GM19468 (cell line): ENCODE data around the gene RFC3.
"Not testable (repeated sequence)": the region's sequence is repeated elsewhere in the genome, so short reads cannot be mapped to it uniquely, and the experiment has no call there.

Experiments used
- ATAC-seq: cut with Tn5 transposase; IDR thresholded peaks from one replicate; pipeline ENCODE4 v1.9.1; 2021; ENCODE audit warnings: mild to moderate bottlenecking, moderate library complexity, moderate number of reproducible peaks; ENCODE audit not compliant: unreplicated experiment; ENCODE audit errors: extremely low read depth

RFC3 gene

GRCh38 chr13:33806470-33807248 lies 11.3 kb upstream of the RFC3 start:
- no peak for ATAC-seq

GRCh38 chr13:33812829-33813228 lies 5.1 kb upstream of the RFC3 start:
- not testable (repeated sequence) for ATAC-seq

GRCh38 chr13:33815011-33815550 lies 2.9 kb upstream of the RFC3 start:
- ATAC-seq: no peak

GRCh38 chr13:33816912-33817311 lies 1.0 kb upstream of the RFC3 start:
- ATAC-seq: no peak

- no peak for ATAC-seq
These were observed 442 bp upstream of the RFC3 start for GRCh38 chr13:33817513-33817900.

- ATAC-seq: no peak
These were observed 7.1 kb downstream of the RFC3 start for GRCh38 chr13:33825083-33825482.

- no peak for ATAC-seq
These were observed 9.2 kb downstream of the RFC3 start for GRCh38 chr13:33827139-33827538.

GRCh38 chr13:33828431-33829129 lies 10.6 kb downstream of the RFC3 start:
- ATAC-seq: no peak

- ATAC-seq: no peak
These were observed 14.9 kb downstream of the RFC3 start for GRCh38 chr13:33832872-33833271.

GRCh38 chr13:33838647-33839046 lies 20.7 kb downstream of the RFC3 start:
- ATAC-seq: no peak

GRCh38 chr13:33840402-33840801 lies 22.5 kb downstream of the RFC3 start:
- no peak for ATAC-seq

GRCh38 chr13:33842207-33842606 lies 24.3 kb downstream of the RFC3 start:
- no peak for ATAC-seq

GRCh38 chr13:33842986-33843385 lies 25.0 kb downstream of the RFC3 start:
- ATAC-seq: no peak

- no peak for ATAC-seq
These were observed 27.8 kb downstream of the RFC3 start for GRCh38 chr13:33845572-33846302.

- no peak for ATAC-seq
These were observed 28.5 kb downstream of the RFC3 start for GRCh38 chr13:33846303-33847062.

GRCh38 chr13:33849211-33849610 lies 31.3 kb downstream of the RFC3 start:
- ATAC-seq: no peak

- ATAC-seq: no peak
These were observed 37.5 kb downstream of the RFC3 start for GRCh38 chr13:33855371-33855895.

- no peak for ATAC-seq
These were observed 41.8 kb downstream of the RFC3 start for GRCh38 chr13:33859691-33860303.

- no peak for ATAC-seq
These were observed 42.6 kb downstream of the RFC3 start for GRCh38 chr13:33860526-33860925.
